ENCODE data around the gene TRAPPC5.

DNA sequence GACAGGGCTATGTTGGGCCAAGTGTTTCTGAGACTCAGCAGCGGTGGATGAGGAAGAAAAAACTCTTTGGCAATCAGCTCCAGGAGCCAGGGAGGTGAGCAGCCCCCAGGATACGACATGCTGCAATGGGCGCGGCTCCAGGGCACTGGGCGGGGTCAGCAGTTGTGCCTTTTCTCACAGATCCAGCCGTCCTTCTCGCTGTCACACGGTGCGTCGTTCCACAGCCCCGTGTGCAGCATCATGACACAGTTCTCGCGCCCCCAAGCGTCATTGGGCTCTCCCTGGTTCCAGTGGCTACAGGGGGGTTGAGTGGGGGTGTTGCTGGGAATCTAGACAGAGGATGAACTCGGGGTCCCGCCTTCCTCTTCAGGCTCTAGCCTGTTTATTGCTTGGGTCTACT lies 48.6 kb downstream of the TRAPPC5 start:
- no peak for TF ChIP-seq EZH2 (IDR thresholded peaks at IDR 0.05; ENCODE audit: insufficient read depth, low read length)
- TF ChIP-seq, protein P1, sequence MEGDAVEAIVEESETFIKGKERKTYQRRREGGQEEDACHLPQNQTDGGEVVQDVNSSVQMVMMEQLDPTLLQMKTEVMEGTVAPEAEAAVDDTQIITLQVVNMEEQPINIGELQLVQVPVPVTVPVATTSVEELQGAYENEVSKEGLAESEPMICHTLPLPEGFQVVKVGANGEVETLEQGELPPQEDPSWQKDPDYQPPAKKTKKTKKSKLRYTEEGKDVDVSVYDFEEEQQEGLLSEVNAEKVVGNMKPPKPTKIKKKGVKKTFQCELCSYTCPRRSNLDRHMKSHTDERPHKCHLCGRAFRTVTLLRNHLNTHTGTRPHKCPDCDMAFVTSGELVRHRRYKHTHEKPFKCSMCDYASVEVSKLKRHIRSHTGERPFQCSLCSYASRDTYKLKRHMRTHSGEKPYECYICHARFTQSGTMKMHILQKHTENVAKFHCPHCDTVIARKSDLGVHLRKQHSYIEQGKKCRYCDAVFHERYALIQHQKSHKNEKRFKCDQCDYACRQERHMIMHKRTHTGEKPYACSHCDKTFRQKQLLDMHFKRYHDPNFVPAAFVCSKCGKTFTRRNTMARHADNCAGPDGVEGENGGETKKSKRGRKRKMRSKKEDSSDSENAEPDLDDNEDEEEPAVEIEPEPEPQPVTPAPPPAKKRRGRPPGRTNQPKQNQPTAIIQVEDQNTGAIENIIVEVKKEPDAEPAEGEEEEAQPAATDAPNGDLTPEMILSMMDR (IDR thresholded peaks at IDR 0.05; ENCODE audit: insufficient read depth, low read depth, low read length), result no peak
